Breast epithelium (tissue), 3 donors: ENCODE results near the gene MEOX1.

Experiments used
- POLR2A ChIP-seq: fragments of 450-650 bp; IDR thresholded peaks from one replicate; pipeline ENCODE4 v1.6.1; 2016; ENCODE audit warnings: antibody characterized with exemption, mild to moderate bottlenecking, moderate library complexity
- TF ChIP-seq, protein P1 (sequence below), 3 donors: fragments of 450-650 bp; IDR thresholded peaks; one replicate each; pipeline ENCODE4 v1.5.1; 2016 to 2017; ENCODE audit warnings: antibody characterized with exemption in 3 of 3, mild to moderate bottlenecking in 3 of 3, moderate library complexity in 3 of 3

DNA sequence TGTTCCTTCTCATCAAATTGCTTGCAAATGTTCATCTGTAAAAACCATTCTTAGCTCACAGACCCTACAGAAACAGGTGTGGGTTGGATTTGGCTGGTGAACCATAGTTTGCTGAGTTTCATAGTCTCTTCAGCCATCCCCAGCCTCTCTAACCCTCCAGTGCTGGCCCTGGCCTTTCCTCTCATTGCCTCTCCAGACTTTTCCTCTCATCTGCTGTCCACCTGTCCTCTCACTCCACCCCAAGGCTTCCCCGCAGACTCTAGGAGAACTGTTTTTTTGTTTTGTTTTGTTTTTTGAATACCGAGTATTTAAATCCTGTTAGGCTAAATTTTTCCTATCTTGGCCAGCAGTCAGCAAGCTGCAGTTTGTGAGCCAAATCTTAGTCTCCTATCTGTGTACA lies 41.1 kb downstream of the MEOX1 start:
- TF ChIP-seq, protein P1, sequence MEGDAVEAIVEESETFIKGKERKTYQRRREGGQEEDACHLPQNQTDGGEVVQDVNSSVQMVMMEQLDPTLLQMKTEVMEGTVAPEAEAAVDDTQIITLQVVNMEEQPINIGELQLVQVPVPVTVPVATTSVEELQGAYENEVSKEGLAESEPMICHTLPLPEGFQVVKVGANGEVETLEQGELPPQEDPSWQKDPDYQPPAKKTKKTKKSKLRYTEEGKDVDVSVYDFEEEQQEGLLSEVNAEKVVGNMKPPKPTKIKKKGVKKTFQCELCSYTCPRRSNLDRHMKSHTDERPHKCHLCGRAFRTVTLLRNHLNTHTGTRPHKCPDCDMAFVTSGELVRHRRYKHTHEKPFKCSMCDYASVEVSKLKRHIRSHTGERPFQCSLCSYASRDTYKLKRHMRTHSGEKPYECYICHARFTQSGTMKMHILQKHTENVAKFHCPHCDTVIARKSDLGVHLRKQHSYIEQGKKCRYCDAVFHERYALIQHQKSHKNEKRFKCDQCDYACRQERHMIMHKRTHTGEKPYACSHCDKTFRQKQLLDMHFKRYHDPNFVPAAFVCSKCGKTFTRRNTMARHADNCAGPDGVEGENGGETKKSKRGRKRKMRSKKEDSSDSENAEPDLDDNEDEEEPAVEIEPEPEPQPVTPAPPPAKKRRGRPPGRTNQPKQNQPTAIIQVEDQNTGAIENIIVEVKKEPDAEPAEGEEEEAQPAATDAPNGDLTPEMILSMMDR (IDR thresholded peaks at IDR 0.05): no peak
- no peak for TF ChIP-seq POLR2A
